GM12864 (cell line): ENCODE data around the gene CDH4.

Experiments used
- DNase-seq: peaks from one replicate; pipeline ENCODE4 v3.0.0-alpha.2; 2011; ENCODE audit warnings: low read depth
- H3K4me3 ChIP-seq: 2 replicates; pipeline ENCODE4 v1.5.1; 2011; ENCODE audit warnings: mild to moderate bottlenecking, low read depth, low read length, control low read depth
- TF ChIP-seq, protein P1 (sequence below): IDR thresholded peaks from 2 replicates; pipeline ENCODE4 v1.5.1; 2011; ENCODE audit warnings: low read depth, mild to moderate bottlenecking, moderate library complexity, low read length, control low read depth, inconsistent platforms; ENCODE audit errors: missing control alignments

The CDH4 gene

GRCh38 chr20:61839223-61839911 is 587.3 kb downstream of the CDH4 start:
- no peak for DNase-seq
- no peak overlapping the region for H3K4me3 ChIP-seq
- TF ChIP-seq, protein P1, sequence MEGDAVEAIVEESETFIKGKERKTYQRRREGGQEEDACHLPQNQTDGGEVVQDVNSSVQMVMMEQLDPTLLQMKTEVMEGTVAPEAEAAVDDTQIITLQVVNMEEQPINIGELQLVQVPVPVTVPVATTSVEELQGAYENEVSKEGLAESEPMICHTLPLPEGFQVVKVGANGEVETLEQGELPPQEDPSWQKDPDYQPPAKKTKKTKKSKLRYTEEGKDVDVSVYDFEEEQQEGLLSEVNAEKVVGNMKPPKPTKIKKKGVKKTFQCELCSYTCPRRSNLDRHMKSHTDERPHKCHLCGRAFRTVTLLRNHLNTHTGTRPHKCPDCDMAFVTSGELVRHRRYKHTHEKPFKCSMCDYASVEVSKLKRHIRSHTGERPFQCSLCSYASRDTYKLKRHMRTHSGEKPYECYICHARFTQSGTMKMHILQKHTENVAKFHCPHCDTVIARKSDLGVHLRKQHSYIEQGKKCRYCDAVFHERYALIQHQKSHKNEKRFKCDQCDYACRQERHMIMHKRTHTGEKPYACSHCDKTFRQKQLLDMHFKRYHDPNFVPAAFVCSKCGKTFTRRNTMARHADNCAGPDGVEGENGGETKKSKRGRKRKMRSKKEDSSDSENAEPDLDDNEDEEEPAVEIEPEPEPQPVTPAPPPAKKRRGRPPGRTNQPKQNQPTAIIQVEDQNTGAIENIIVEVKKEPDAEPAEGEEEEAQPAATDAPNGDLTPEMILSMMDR, result no peak

DNA sequence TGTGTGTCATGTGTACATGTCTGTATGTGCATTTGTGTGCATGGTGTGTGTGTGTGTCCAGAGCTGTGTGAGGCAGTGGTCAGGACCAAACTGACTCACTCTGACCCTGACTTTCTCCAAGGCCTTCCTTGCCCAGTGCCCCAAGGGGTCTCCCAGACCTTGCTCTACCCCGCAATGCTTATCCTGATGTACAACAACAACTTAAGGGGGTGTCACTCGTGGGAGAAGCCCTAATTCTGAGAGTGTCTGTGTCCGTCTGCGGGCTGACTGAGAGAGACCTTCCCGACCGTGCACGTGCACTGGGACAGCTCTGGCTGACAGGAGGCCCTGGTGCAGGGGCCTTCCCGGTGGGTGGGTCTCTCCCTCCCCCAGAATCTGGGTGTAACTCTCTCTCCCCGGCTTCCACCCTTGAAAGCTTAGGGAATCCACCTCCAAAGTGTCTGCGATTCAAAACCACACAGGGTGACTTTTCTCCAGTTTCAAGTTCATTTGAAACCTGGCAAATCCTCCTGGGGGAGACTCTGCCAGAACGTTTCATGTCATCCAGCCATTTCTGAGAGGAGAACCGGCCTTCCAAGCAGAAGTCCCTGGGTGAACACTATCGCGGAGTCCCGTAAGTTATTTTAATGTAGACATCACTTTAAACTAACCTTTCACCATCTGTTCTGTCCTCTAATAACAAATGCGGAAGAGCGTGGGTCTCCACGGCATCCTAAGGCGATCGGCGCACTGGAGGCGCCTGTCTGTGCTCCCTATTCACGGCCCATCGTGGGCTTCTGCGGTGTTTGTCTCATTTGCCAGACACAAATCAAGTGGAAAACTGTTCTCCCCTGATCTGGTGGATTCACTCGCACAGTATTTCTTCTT is 588.1 kb downstream of the CDH4 start:
- no peak overlapping the region for H3K4me3 ChIP-seq
- TF ChIP-seq, protein P1, result no peak
- no peak for DNase-seq

DNA sequence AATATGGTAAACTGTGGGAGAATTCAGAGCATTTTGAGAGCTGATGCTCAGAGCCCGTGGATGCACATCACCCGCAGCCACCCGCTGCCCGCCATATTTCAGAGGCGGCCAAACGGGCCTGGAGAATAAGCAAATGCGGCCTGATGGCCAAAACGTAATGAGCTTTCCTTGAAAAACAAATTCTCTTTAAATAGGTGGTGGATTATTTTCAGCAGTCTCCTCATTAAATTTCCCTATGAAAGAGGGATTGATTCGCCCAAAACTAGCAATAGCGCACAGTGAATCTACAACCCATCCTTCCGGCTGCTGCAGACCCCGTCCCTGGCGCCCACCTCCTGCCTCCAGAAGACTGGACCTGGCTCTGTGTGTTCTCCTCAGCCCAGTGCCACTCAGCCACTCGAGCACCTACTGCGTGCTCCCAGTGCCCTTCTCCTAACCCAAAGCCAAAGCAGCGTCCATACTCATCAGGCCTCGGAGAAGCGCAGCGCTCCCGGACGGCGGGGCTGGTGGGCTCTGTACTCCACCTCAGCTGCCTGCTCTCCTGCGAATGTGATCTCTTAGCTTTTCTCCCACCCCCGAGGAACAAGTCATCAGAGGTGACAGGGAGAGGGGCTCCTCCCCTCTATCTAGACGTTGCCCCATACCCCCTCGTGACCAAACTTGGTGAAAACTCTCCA is 588.9 kb downstream of the CDH4 start:
- H3K4me3 ChIP-seq, result no peak overlapping the region
- DNase-seq, result no peak
- TF ChIP-seq, protein P1, result no peak

DNA sequence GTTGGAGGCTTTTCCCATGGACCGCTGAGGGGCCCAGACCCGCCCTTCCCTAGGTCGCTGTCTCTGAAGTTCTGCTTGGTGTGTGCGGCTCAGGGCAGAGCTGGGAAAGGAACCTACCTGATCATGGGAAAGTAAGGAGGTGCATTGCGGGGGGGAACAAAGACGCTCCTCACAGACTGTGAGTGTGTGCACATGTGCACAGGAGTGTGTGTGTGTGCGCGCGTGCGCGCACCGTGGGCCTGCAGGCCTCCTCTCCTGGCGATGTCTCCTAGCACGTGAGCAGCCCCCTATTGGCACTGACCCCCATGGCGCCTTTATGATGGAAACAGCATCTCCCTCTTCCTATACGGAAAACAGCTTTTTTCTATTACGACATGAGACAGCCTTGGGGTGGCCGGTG is 589.5 kb downstream of the CDH4 start:
- no peak for DNase-seq
- no peak overlapping the region for H3K4me3 ChIP-seq
- TF ChIP-seq, protein P1, result no peak

- TF ChIP-seq, protein P1, result no peak
- H3K4me3 ChIP-seq, result no peak overlapping the region
- no peak for DNase-seq
Observed at GRCh38 chr20:61841966-61842365, 589.9 kb downstream of the CDH4 start.

DNA sequence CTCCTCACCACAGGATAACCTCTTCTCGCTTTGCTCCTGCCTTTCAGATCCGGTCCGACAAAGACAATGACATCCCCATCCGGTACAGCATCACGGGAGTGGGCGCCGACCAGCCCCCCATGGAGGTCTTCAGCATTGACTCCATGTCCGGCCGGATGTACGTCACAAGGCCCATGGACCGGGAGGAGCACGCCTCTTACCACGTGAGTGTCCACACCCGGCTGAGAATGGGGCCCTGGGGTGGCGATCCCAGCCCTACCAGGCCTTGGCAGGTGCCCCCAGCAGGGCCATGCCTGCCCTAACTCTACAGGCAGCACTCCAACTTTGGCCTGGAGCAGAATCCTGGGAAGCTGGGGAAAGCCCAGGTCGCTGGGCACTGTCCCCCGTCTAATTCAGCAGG is 592.6 kb downstream of the CDH4 start:
- H3K4me3 ChIP-seq, result no peak overlapping the region
- no peak for DNase-seq
- TF ChIP-seq, protein P1, result no peak
